Measurements from ENCODE around the gene ANKRD12. TPM values are rescaled to one million over a fixed set of nuclear protein-coding genes. Genes with fewer than 3 reads are reported as not detected.
"Not testable (repeated sequence)": the region's sequence is repeated elsewhere in the genome, so short reads cannot be mapped to it uniquely, and the experiment has no call there.

Gene ANKRD12
- total and polyA plus RNA-seq, 11 donors: 7.7 to 70.9 (median 52.0) TPM

DNA sequence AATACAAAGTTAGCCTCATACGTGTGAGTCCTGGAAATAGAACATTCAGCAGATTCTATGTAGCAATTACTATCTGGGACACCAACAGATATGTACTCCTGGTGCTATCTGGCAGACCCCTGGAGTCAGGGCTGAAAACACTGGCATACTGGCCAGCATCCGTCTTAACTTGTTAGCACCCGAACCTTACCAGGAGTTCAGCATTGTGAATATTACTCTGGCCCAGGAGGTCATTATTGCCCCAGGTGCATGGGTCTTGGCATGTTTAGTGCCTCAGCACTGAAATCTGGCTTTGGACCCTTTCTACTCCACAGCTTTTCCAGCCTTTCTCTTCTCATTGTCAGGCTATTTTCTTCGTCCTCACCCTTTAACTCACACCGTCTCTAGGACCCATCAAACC is 46.0 kb upstream of the ANKRD12 start:
- no peak overlapping the region for H3K27ac ChIP-seq
- TF ChIP-seq, protein P1, sequence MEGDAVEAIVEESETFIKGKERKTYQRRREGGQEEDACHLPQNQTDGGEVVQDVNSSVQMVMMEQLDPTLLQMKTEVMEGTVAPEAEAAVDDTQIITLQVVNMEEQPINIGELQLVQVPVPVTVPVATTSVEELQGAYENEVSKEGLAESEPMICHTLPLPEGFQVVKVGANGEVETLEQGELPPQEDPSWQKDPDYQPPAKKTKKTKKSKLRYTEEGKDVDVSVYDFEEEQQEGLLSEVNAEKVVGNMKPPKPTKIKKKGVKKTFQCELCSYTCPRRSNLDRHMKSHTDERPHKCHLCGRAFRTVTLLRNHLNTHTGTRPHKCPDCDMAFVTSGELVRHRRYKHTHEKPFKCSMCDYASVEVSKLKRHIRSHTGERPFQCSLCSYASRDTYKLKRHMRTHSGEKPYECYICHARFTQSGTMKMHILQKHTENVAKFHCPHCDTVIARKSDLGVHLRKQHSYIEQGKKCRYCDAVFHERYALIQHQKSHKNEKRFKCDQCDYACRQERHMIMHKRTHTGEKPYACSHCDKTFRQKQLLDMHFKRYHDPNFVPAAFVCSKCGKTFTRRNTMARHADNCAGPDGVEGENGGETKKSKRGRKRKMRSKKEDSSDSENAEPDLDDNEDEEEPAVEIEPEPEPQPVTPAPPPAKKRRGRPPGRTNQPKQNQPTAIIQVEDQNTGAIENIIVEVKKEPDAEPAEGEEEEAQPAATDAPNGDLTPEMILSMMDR (IDR thresholded peaks at IDR 0.05): no peak
- no peak for TF ChIP-seq POLR2A (IDR thresholded peaks at IDR 0.05)

DNA sequence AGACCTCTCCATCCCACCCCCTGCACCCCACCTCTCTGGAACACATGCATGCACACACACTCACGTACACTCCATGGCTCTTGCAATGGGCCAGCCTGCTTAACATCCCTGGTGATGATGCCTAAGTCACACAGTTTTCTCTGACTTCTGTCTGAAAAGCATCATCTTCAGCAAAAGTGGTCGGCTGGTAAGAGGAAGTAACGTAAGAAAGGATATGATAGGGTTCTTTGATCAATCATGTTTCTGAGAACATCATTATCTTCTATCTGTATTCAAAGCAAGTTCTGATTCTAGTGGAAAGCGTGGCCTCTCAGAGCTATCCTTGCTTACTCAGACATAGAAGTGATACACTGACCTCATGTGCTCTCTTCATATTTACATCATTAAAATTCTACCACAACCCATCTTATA is 45.5 kb upstream of the ANKRD12 start:
- no peak for ATAC-seq

More for the DNA sequence above, 46.0 kb upstream of the ANKRD12 start:
- Histone ChIP-seq H3K4me1 (peaks cover 0 to 41% (median 2%) of the 10 kb centered on the region in 12 donors), H3K27me3 (no peaks in the 10 kb centered on the region), H3K9me3 (no peaks in the 10 kb centered on the region), H3K36me3 (no peaks in the 10 kb centered on the region), H3K4me3 (no peak overlapping the region)
- ATAC-seq (no peak), DNase-seq (no peak)
- intact Hi-C loops (cut with DNase I): no loop called here
- 86 to 92% (median 90%) methylated on average over 5 of the region's 5 CpGs for WGBS, 4 donors

GRCh38 chr18:9092665-9093064 is 43.9 kb upstream of the ANKRD12 start:
- H3K4me1 ChIP-seq: peaks cover 0 to 41% (median 2%) of the 10 kb centered on the region in 12 donors
- H3K4me3 ChIP-seq: no peak overlapping the region
- no peaks in the 10 kb centered on the region for H3K27me3 ChIP-seq
- 44 to 66% (median 52%) methylated on average over 2 of the region's 2 CpGs for WGBS, 4 donors
- no peaks in the 10 kb centered on the region for H3K9me3 ChIP-seq
- no peaks in the 10 kb centered on the region for H3K36me3 ChIP-seq
- intact Hi-C loops (cut with DNase I): no loop called here
- DNase-seq (no peak), ATAC-seq (peak in 3 of 4 donors; percentile 13 to 32 (median 29))
- TF ChIP-seq, protein P1 (IDR thresholded peaks at IDR 0.05): no peak
- TF ChIP-seq POLR2A (IDR thresholded peaks at IDR 0.05): no peak
- peak overlapping the region in 4 of 12 donors; percentile 18 to 61 (median 42) for H3K27ac ChIP-seq

More for the DNA sequence above, 45.5 kb upstream of the ANKRD12 start:
- TF ChIP-seq, protein P1 (IDR thresholded peaks at IDR 0.05): no peak
- no peak for TF ChIP-seq POLR2A (IDR thresholded peaks at IDR 0.05)
- no peak for DNase-seq
- no peaks in the 10 kb centered on the region for H3K36me3 ChIP-seq
- peak overlapping the region in 1 of 12 donors; percentile 19 for H3K27ac ChIP-seq
- H3K4me3 ChIP-seq: no peak overlapping the region
- peaks cover 0 to 46% (median 2%) of the 10 kb centered on the region in 12 donors for H3K4me1 ChIP-seq
- H3K27me3 ChIP-seq: no peaks in the 10 kb centered on the region
- WGBS, 4 donors: 83 to 94% (median 87%) methylated on average over 4 of the region's 4 CpGs
- H3K9me3 ChIP-seq: no peaks in the 10 kb centered on the region
- intact Hi-C loops (cut with DNase I): no loop called here

GRCh38 chr18:9093109-9093508 is 43.5 kb upstream of the ANKRD12 start:
- DNase-seq; H3K9me3 ChIP-seq; H3K36me3 ChIP-seq; H3K4me3 ChIP-seq; H3K27me3 ChIP-seq; ATAC-seq; intact Hi-C loops (cut with DNase I): not testable (repeated sequence)
- Histone ChIP-seq H3K4me1 (peaks cover 0 to 41% (median 2%) of the 10 kb centered on the region in 12 donors), H3K27ac (peak overlapping the region in 1 of 12 donors; percentile 18)
- WGBS, 4 donors: 80 to 92% (median 90%) methylated on average over 3 of the region's 3 CpGs

Data from heart left ventricle (tissue), 16 donors.